ENCODE data around the gene THG1L. TPM values are rescaled to one million over a fixed set of nuclear protein-coding genes. Genes with fewer than 3 reads are reported as not detected.
"Not testable (repeated sequence)": the region's sequence is repeated elsewhere in the genome, so short reads cannot be mapped to it uniquely, and the experiment has no call there.

THG1L gene
- 16.6 and 16.8 TPM in 2 replicates for total RNA-seq (2014; rRNA removed; shearing (Covaris generic))

GRCh38 chr5:157731272-157732129, at the start of gene THG1L:
Gene THG1L, plus strand, starts transcription at chr5:157731420. Its CDS starts 21 bp downstream, at chr5:157731441.
- Histone ChIP-seq H3K36me3 (replicated peaks; ENCODE audit: control insufficient read depth, insufficient read depth, low read length) (peaks cover 5% of the 10 kb centered on the region), H3K27me3 (ENCODE audit: control insufficient read depth, insufficient read depth, low read length) (no peaks in the 10 kb centered on the region), H3K4me3 (ENCODE audit: insufficient read depth, low read depth, low read length) (peak within 1 kb of the TSS; percentile 82)
- peak; percentile 93 for DNase-seq

- H3K36me3 ChIP-seq (replicated peaks; ENCODE audit: control insufficient read depth, insufficient read depth, low read length) = no peaks in the 10 kb centered on the region
- no peak overlapping the region for H3K4me3 ChIP-seq (ENCODE audit: insufficient read depth, low read depth, low read length)
- no peak for DNase-seq
- no peaks in the 10 kb centered on the region for H3K27me3 ChIP-seq (ENCODE audit: control insufficient read depth, insufficient read depth, low read length)
These were observed 49.0 kb upstream of the THG1L start for GRCh38 chr5:157682257-157682656.

GRCh38 chr5:157686276-157687197, 44.7 kb upstream of the THG1L start:
- not testable (repeated sequence) for H3K36me3 ChIP-seq (replicated peaks; ENCODE audit: control insufficient read depth, insufficient read depth, low read length); H3K27me3 ChIP-seq (ENCODE audit: control insufficient read depth, insufficient read depth, low read length); H3K4me3 ChIP-seq (ENCODE audit: insufficient read depth, low read depth, low read length); DNase-seq

GRCh38 chr5:157687198-157687554, 44.0 kb upstream of the THG1L start:
- H3K36me3 ChIP-seq (replicated peaks; ENCODE audit: control insufficient read depth, insufficient read depth, low read length) = no peaks in the 10 kb centered on the region
- DNase-seq = no peak

GRCh38 chr5:157689942-157690689, 41.1 kb upstream of the THG1L start:
- Histone ChIP-seq H3K36me3 (replicated peaks; ENCODE audit: control insufficient read depth, insufficient read depth, low read length) (no peaks in the 10 kb centered on the region), H3K27me3 (ENCODE audit: control insufficient read depth, insufficient read depth, low read length) (no peaks in the 10 kb centered on the region), H3K4me3 (ENCODE audit: insufficient read depth, low read depth, low read length) (no peak overlapping the region)
- peak; percentile 63 for DNase-seq

More at GRCh38 chr5:157687198-157687554, 44.0 kb upstream of the THG1L start:
- Histone ChIP-seq H3K4me3 (ENCODE audit: insufficient read depth, low read depth, low read length) (no peak overlapping the region), H3K27me3 (ENCODE audit: control insufficient read depth, insufficient read depth, low read length) (no peaks in the 10 kb centered on the region)

- no peaks in the 10 kb centered on the region for H3K27me3 ChIP-seq (ENCODE audit: control insufficient read depth, insufficient read depth, low read length)
- H3K36me3 ChIP-seq (replicated peaks; ENCODE audit: control insufficient read depth, insufficient read depth, low read length) = no peaks in the 10 kb centered on the region
- H3K4me3 ChIP-seq (ENCODE audit: insufficient read depth, low read depth, low read length) = no peak overlapping the region
- peak; percentile 19 for DNase-seq
These were observed 40.4 kb upstream of the THG1L start for GRCh38 chr5:157690690-157691433.

GRCh38 chr5:157693816-157694215, 37.4 kb upstream of the THG1L start:
- not testable (repeated sequence) for DNase-seq; H3K27me3 ChIP-seq (ENCODE audit: control insufficient read depth, insufficient read depth, low read length); H3K36me3 ChIP-seq (replicated peaks; ENCODE audit: control insufficient read depth, insufficient read depth, low read length); H3K4me3 ChIP-seq (ENCODE audit: insufficient read depth, low read depth, low read length)

GRCh38 chr5:157696154-157696553, 35.1 kb upstream of the THG1L start:
- H3K27me3 ChIP-seq (ENCODE audit: control insufficient read depth, insufficient read depth, low read length); H3K36me3 ChIP-seq (replicated peaks; ENCODE audit: control insufficient read depth, insufficient read depth, low read length); H3K4me3 ChIP-seq (ENCODE audit: insufficient read depth, low read depth, low read length); DNase-seq: not testable (repeated sequence)

- not testable (repeated sequence) for DNase-seq; H3K36me3 ChIP-seq (replicated peaks; ENCODE audit: control insufficient read depth, insufficient read depth, low read length); H3K4me3 ChIP-seq (ENCODE audit: insufficient read depth, low read depth, low read length); H3K27me3 ChIP-seq (ENCODE audit: control insufficient read depth, insufficient read depth, low read length)
These were observed 32.5 kb upstream of the THG1L start for GRCh38 chr5:157698674-157699073.

GRCh38 chr5:157703736-157704135, 27.5 kb upstream of the THG1L start:
- no peak for DNase-seq
- no peaks in the 10 kb centered on the region for H3K36me3 ChIP-seq (replicated peaks; ENCODE audit: control insufficient read depth, insufficient read depth, low read length)
- no peaks in the 10 kb centered on the region for H3K27me3 ChIP-seq (ENCODE audit: control insufficient read depth, insufficient read depth, low read length)
- H3K4me3 ChIP-seq (ENCODE audit: insufficient read depth, low read depth, low read length) = no peak overlapping the region

GRCh38 chr5:157708866-157709265, 22.4 kb upstream of the THG1L start:
- no peak for DNase-seq
- Histone ChIP-seq H3K36me3 (replicated peaks; ENCODE audit: control insufficient read depth, insufficient read depth, low read length) (no peaks in the 10 kb centered on the region), H3K27me3 (ENCODE audit: control insufficient read depth, insufficient read depth, low read length) (no peaks in the 10 kb centered on the region), H3K4me3 (ENCODE audit: insufficient read depth, low read depth, low read length) (no peak overlapping the region)

GRCh38 chr5:157709346-157709745, 21.9 kb upstream of the THG1L start:
- no peaks in the 10 kb centered on the region for H3K27me3 ChIP-seq (ENCODE audit: control insufficient read depth, insufficient read depth, low read length)
- DNase-seq = no peak
- no peak overlapping the region for H3K4me3 ChIP-seq (ENCODE audit: insufficient read depth, low read depth, low read length)
- H3K36me3 ChIP-seq (replicated peaks; ENCODE audit: control insufficient read depth, insufficient read depth, low read length) = no peaks in the 10 kb centered on the region

GRCh38 chr5:157710431-157710830, 20.8 kb upstream of the THG1L start:
- no peaks in the 10 kb centered on the region for H3K27me3 ChIP-seq (ENCODE audit: control insufficient read depth, insufficient read depth, low read length)
- H3K4me3 ChIP-seq (ENCODE audit: insufficient read depth, low read depth, low read length) = no peak overlapping the region
- no peak for DNase-seq
- no peaks in the 10 kb centered on the region for H3K36me3 ChIP-seq (replicated peaks; ENCODE audit: control insufficient read depth, insufficient read depth, low read length)

- no peak for DNase-seq
- Histone ChIP-seq H3K36me3 (replicated peaks; ENCODE audit: control insufficient read depth, insufficient read depth, low read length) (no peaks in the 10 kb centered on the region), H3K27me3 (ENCODE audit: control insufficient read depth, insufficient read depth, low read length) (no peaks in the 10 kb centered on the region), H3K4me3 (ENCODE audit: insufficient read depth, low read depth, low read length) (no peak overlapping the region)
These were observed 20.3 kb upstream of the THG1L start for GRCh38 chr5:157710882-157711281.
